Tibial nerve (tissue), 4 donors: ENCODE measurements around the gene TMEM38B.

Experiments used
- CTCF ChIP-seq, 5 experiments: fragments of 200-600 bp in 3 of 5; fragments of 450-650 bp in 2 of 5; sonication (generic) in 3 of 5; IDR thresholded peaks; one replicate each; pipeline ENCODE4 v1.5.1; 2016 to 2019; ENCODE audit warnings: antibody characterized with exemption in 5 of 5, mild to moderate bottlenecking in 3 of 5, moderate library complexity in 2 of 5
- EP300 ChIP-seq, 2 donors: sonication (generic); formaldehyde crosslinking; IDR thresholded peaks; one replicate each; pipeline ENCODE4 v1.6.1; 2017; ENCODE audit warnings: antibody characterized with exemption in 2 of 2, mild to moderate bottlenecking in 1 of 2
- POLR2A ChIP-seq, 2 donors: fragments of 450-650 bp; IDR thresholded peaks; one replicate each; pipeline ENCODE4 v1.6.1; 2017; ENCODE audit warnings: antibody characterized with exemption in 2 of 2, mild to moderate bottlenecking in 2 of 2, moderate library complexity in 2 of 2

DNA sequence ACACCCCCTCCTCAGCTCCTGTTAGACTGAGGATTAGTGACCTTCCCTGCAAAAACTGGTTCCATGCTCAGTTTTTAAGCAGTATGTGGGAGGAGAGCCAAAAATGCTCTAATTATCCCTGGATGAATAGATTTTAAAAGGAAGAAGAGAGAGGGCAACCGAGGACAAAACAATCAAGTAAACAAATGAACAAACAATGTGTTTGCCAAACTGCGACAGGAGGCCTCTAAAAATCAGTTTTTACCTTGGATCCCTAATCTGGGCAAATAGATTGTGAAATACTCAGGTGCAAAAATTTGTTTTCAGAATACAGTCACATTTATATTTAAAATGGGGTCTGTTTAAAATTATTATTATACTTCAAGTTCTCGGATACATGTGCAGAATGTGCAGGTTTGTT lies 23.6 kb upstream of the TMEM38B start:
- TF ChIP-seq CTCF (IDR thresholded peaks at IDR 0.05): no peak
- TF ChIP-seq EP300 (IDR thresholded peaks at IDR 0.05): no peak
- TF ChIP-seq POLR2A (IDR thresholded peaks at IDR 0.05): no peak
